Ishikawa (cell line): ENCODE data around the gene OR8D4.

Source experiments
- EP300 ChIP-seq: IDR thresholded peaks from 2 replicates; pipeline ENCODE4 v1.6.1; 2012; ENCODE audit warnings: borderline replicate concordance
- RAD21 ChIP-seq: IDR thresholded peaks from 2 replicates; pipeline ENCODE4 v1.6.1; 2012; ENCODE audit warnings: low read depth
- TAF1 ChIP-seq: IDR thresholded peaks from 2 replicates; pipeline ENCODE4 v1.6.1; 2012; ENCODE audit warnings: low read depth, mild to moderate bottlenecking

GRCh38 chr11:123939317-123939716 is 37.4 kb downstream of the OR8D4 start, which contains the start of gene OR4D5:
- TF ChIP-seq TAF1 = no peak
- no peak for TF ChIP-seq RAD21
- TF ChIP-seq EP300 = no peak
